OCI-LY3 (cell line): ENCODE data around the gene ETV4.

Source experiments
- H2AFZ ChIP-seq: fragments of 200-600, 300-600 bp; shearing (Covaris generic); 2 replicates; pipeline ENCODE4 v1.6.0; 2014; ENCODE audit warnings: antibody characterized with exemption, low read depth, low read length
- H3K27ac ChIP-seq: fragments of 200-600, 300-600 bp; sonication (generic); 2 replicates; pipeline ENCODE4 v1.5.1; 2014; ENCODE audit warnings: mild to moderate bottlenecking, low read length, moderate library complexity, mixed read lengths
- H3K27me3 ChIP-seq: fragments of 200-600, 300-600 bp; sonication (generic); 2 replicates; pipeline ENCODE4 v1.6.1; 2014; ENCODE audit warnings: low read depth, low read length, mixed read lengths
- H3K36me3 ChIP-seq: fragments of 200-600, 300-600 bp; sonication (generic); replicated peaks from 2 replicates; pipeline ENCODE3; 2014; ENCODE audit warnings: low read depth, low read length, mixed read lengths
- H3K4me1 ChIP-seq: fragments of 300-600, 200-600 bp; sonication (generic); 2 replicates; pipeline ENCODE4 v1.6.1; 2014; ENCODE audit warnings: low read length, mixed read lengths
- H3K4me2 ChIP-seq: fragments of 200-600, 300-600 bp; sonication (generic); 2 replicates; pipeline ENCODE4 v1.6.1; 2014; ENCODE audit warnings: low read length, mixed read lengths
- H3K4me3 ChIP-seq: fragments of 300-600, 200-600 bp; sonication (generic); 2 replicates; pipeline ENCODE4 v1.5.1; 2014; ENCODE audit warnings: antibody characterized with exemption, mild to moderate bottlenecking, low read length, moderate library complexity
- H3K79me2 ChIP-seq: fragments of 300-600, 200-600 bp; shearing (Covaris generic); 2 replicates; pipeline ENCODE4 v1.6.1; 2014; ENCODE audit warnings: mild to moderate bottlenecking, low read length, mixed read lengths
- H3K9ac ChIP-seq: fragments of 300-600, 200-600 bp; shearing (Covaris generic); 2 replicates; pipeline ENCODE4 v1.6.0; 2014; ENCODE audit warnings: mild to moderate bottlenecking, low read length, moderate library complexity
- H3K9me3 ChIP-seq: fragments of 200-600, 300-600 bp; shearing (Covaris generic); 2 replicates; pipeline ENCODE4 v1.6.1; 2014; ENCODE audit warnings: low read length, mixed read lengths; ENCODE audit not compliant: insufficient read depth
- H4K20me1 ChIP-seq: fragments of 200-600, 300-600 bp; sonication (generic); 2 replicates; pipeline ENCODE4 v1.6.1; 2016; ENCODE audit warnings: low read length, mixed read lengths; ENCODE audit not compliant: insufficient read depth
- CTCF ChIP-seq: fragments of 200-600, 300-600 bp; sonication (generic); IDR thresholded peaks from 2 replicates; pipeline ENCODE4 v1.5.1; 2014; ENCODE audit warnings: antibody characterized with exemption, low read length, low read depth
- EZH2phosphoT487 ChIP-seq: fragments of 200-600 bp; shearing (Covaris generic); IDR thresholded peaks from 2 replicates; pipeline ENCODE4 v1.6.1; 2018; ENCODE audit warnings: antibody characterized with exemption, mixed run types, low read depth

The ETV4 gene

GRCh38 chr17:43562679-43563599 is 16.8 kb upstream of the ETV4 start:
- TF ChIP-seq CTCF: no peak
- TF ChIP-seq EZH2phosphoT487: no peak
- Histone ChIP-seq H3K4me3 (no peak overlapping the region), H3K27ac (no peak overlapping the region), H3K9me3 (no peaks in the 10 kb centered on the region), H3K36me3 (no peaks in the 10 kb centered on the region), H2AFZ (no peak overlapping the region), H3K4me1 (no peaks in the 10 kb centered on the region), H4K20me1 (no peaks in the 10 kb centered on the region), H3K79me2 (no peaks in the 10 kb centered on the region), H3K27me3 (0 out of 2 replicates have a peak, but pooled peaks cover 6% of the 10 kb centered on the region), H3K9ac (no peak overlapping the region), H3K4me2 (no peak overlapping the region)

- no peaks in the 10 kb centered on the region for H3K36me3 ChIP-seq
- TF ChIP-seq EZH2phosphoT487 (no peak), CTCF (no peak)
Observed at GRCh38 chr17:43560461-43561427, 14.6 kb upstream of the ETV4 start.

DNA sequence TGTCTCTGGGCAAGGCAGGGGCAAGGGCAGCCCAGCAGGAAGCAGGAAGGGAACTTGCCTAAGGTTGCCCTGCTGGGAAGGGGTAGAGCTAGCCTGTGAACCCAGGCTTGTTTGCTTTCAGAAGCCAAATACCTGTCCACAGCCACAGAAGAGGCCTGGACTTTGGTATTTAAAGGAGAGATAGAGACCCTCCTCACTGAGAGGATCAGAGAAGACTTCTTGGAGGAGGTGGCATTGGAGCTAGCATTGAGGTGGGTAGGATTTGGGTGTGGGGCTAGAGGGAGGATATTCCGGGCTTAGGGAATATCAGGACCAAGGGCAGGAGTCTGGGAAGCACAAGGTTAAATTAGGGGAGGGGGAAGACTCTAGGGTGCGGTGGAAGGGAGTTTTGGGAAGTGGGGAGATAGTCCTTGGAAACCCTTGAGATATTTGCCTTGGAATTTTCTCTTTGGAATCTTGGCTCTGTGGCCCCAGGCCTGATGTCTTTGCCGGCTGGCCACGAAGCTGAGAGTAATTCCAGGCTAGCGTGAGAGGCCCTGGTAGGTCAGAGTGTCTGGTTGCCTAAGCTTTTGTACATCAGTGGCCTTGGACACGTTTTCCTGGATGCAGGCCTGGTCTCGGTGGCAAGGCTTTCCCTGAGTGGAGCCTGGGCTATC is 13.1 kb upstream of the ETV4 start:
- no peaks in the 10 kb centered on the region for H4K20me1 ChIP-seq
- H3K27me3 ChIP-seq: peaks cover 13% of the 10 kb centered on the region
- H3K27ac ChIP-seq: no peak overlapping the region
- no peak overlapping the region for H2AFZ ChIP-seq
- H3K79me2 ChIP-seq: no peaks in the 10 kb centered on the region
- TF ChIP-seq CTCF (no peak), EZH2phosphoT487 (no peak)
- peaks cover 5% of the 10 kb centered on the region; the same call in 1 of the 2 replicates for H3K4me1 ChIP-seq
- H3K36me3 ChIP-seq: no peaks in the 10 kb centered on the region
- no peak overlapping the region for H3K4me2 ChIP-seq
- no peak overlapping the region for H3K4me3 ChIP-seq
- H3K9ac ChIP-seq: no peak overlapping the region
- no peaks in the 10 kb centered on the region for H3K9me3 ChIP-seq

More at GRCh38 chr17:43560461-43561427, 14.6 kb upstream of the ETV4 start:
- H3K27ac ChIP-seq: no peak overlapping the region
- peaks cover 5% of the 10 kb centered on the region; the same call in 1 of the 2 replicates for H3K4me1 ChIP-seq
- H3K9me3 ChIP-seq: no peaks in the 10 kb centered on the region
- H3K4me2 ChIP-seq: no peak overlapping the region
- H2AFZ ChIP-seq: no peak overlapping the region
- H3K4me3 ChIP-seq: no peak overlapping the region
- 0 out of 2 replicates have a peak, but pooled peaks cover 6% of the 10 kb centered on the region for H3K27me3 ChIP-seq
- no peak overlapping the region for H3K9ac ChIP-seq
- H3K79me2 ChIP-seq: no peaks in the 10 kb centered on the region
- no peaks in the 10 kb centered on the region for H4K20me1 ChIP-seq
